ENCODE results near the gene OR7A5. TPM values are rescaled to one million over a fixed set of nuclear protein-coding genes. Genes with fewer than 3 reads are reported as not detected.
A peak's percentile ranks its signal among the peaks of the same experiment; 100 is the strongest.

The OR7A5 gene
- total RNA-seq (under 1 TPM in 1 of 2 donors, not detected in 1; 0.39 TPM), polyA plus RNA-seq (ENCODE audit: insufficient read length in 2 of 2) (under 1 TPM in 1 of 2 donors, not detected in 1; 0.11 TPM)
- long read RNA-seq, donor 1: 0 reads
- long read RNA-seq, donor 2: 0 reads
- long read RNA-seq, donor 3: 0 reads
- long read RNA-seq, donor 4: 0 reads

DNA sequence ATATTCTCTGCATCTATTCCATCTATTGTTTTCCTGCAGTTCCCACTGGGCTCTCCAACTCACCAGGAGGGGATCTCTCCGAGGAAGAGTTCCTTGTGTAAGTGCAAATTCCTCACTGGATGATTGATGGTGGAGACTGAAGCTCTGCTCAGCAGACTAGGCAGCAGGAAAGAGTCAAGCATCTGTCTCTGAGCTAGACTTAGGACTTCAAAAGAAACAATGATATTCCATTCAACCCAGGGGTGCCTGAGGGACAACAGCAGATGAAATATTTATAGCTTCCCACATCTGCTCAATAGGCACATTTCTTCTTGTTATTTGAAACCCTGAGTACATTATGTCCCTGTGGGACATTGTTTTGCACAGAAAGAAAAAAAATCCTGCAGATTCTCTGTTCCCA is at the start of gene OR7A5, which contains the start of gene OR7C1:
Gene OR7A5 (minus strand): TSS at position 175 of the 400 bp plus-strand sequence. CDS start 6,944 bp downstream, outside the sequence.
Gene OR7C1 (minus strand): TSS at position 175 of the 400 bp plus-strand sequence. CDS start 35,049 bp downstream, outside the sequence.
- Histone ChIP-seq H3K36me3 (ENCODE audit: control insufficient read depth, insufficient read depth, low read length) (no peaks in the 10 kb centered on the region), H3K4me3 (ENCODE audit: low read depth, low read length) (no peak within 1 kb of the TSS), H3K4me1 (ENCODE audit: control insufficient read depth, insufficient read depth, low read length) (no peaks in the 10 kb centered on the region), H3K9me3 (ENCODE audit: control insufficient read depth, insufficient read depth, low read length) (no peaks in the 10 kb centered on the region), H3K27me3 (ENCODE audit: control insufficient read depth, insufficient read depth, low read length) (no peaks in the 10 kb centered on the region), H3K27ac (ENCODE audit: low read depth, low read length) (no peak within 1 kb of the TSS)
- no CpG with 5 or more reads among the region's 1 CpG for WGBS (ENCODE audit: insufficient coverage)
- DNase-seq (ENCODE audit: low read depth in 4 of 6, low spot score in 6 of 6): peak in 2 of 6 donors; percentile 49 to 61

DNA sequence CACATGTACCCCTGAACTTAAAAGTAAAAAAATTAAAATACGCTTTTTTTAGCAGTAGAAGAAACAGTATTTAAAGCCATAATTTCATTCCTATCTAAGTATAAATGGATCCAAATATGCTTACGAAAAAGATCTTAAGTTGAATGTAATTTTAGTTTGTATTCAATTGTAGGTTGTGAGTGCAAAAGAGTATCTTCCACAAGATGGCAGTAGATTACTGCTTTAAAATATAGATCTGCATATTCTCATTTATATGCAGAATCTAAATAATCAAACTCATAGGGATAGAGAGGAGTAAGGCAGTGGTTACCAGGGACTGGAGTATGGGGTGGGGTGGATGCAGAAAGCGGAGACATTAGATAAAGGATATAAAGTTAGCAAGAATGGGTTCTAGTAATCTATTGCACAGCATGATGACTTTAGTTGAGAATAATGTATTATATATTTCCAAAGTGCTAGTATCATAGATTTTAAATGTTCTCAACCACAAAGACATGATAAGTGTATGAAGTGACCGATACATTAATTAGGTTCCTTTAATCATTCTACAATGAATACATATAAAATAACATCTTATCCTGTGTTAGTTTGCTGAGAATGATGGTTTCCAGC is 36.7 kb upstream of the OR7A5 start:
- peak in 4 of 6 donors; percentile 4 to 82 (median 26) for DNase-seq (ENCODE audit: low read depth in 4 of 6, low spot score in 6 of 6)
- WGBS (ENCODE audit: insufficient coverage): no CpG with 5 or more reads among the region's 4 CpGs

DNA sequence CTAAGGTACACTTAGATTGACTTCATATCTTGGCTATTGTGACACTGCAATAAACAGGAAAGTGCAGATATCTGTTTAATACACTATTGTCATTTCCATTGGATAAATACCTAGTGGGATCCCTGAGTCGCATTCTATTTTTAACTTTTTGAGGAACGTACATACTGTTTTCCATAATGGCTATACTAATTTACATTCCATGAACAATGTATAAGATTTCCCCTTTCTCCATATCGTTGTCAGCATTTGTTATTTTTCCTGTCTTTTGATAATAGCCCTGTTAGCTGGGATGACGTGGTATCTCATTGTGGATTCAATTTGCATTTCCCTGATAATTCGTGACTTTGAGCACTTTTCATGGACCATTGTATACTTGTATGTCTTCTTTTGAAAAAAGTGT is 33.5 kb upstream of the OR7A5 start:
- no peak overlapping the region for H3K27ac ChIP-seq (ENCODE audit: low read depth, low read length)
- 100% methylated on average over 2 of the region's 5 CpGs for WGBS (ENCODE audit: insufficient coverage)

More for the DNA sequence above, 36.7 kb upstream of the OR7A5 start:
- Histone ChIP-seq H3K4me3 (ENCODE audit: low read depth, low read length) (no peak overlapping the region), H3K27me3 (ENCODE audit: control insufficient read depth, insufficient read depth, low read length) (no peaks in the 10 kb centered on the region), H3K4me1 (ENCODE audit: control insufficient read depth, insufficient read depth, low read length) (no peaks in the 10 kb centered on the region), H3K36me3 (ENCODE audit: control insufficient read depth, insufficient read depth, low read length) (no peaks in the 10 kb centered on the region), H3K27ac (ENCODE audit: low read depth, low read length) (no peak overlapping the region), H3K9me3 (ENCODE audit: control insufficient read depth, insufficient read depth, low read length) (no peaks in the 10 kb centered on the region)

DNA sequence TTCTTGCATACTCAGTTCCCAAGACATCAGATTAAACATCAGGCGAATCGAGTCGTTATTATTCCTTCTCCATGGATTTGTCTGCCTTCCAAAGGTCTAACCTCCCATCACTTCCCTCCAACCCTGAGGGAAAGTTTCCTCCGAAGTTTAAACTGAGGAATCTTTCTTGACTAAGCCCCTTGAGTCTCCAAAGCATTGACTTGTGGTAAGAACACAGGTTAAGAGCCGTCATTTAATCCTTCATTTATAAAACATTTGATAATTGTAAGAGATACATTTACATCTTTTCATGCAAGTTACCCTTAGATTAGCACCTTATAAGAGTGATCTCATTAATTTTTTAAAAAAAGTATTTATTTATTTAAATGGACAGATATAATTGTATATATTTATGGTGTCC is 13.8 kb upstream of the OR7A5 start, which contains the start of gene OR7A10:
Gene OR7A10 (minus strand): TSS at position 101 of the 400 bp plus-strand sequence. CDS start 7,045 bp downstream, outside the sequence.
- no peak for DNase-seq (ENCODE audit: low read depth in 4 of 6, low spot score in 6 of 6)
- H3K4me1 ChIP-seq (ENCODE audit: control insufficient read depth, insufficient read depth, low read length): no peaks in the 10 kb centered on the region
- no peaks in the 10 kb centered on the region for H3K9me3 ChIP-seq (ENCODE audit: control insufficient read depth, insufficient read depth, low read length)
- H3K27ac ChIP-seq (ENCODE audit: low read depth, low read length): no peak within 1 kb of the TSS
- no peaks in the 10 kb centered on the region for H3K27me3 ChIP-seq (ENCODE audit: control insufficient read depth, insufficient read depth, low read length)
- no peak within 1 kb of the TSS for H3K4me3 ChIP-seq (ENCODE audit: low read depth, low read length)
- whole genome bisulfite sequencing (ENCODE audit: insufficient coverage): 90% methylated on average over 3 of the region's 5 CpGs
- H3K36me3 ChIP-seq (ENCODE audit: control insufficient read depth, insufficient read depth, low read length): no peaks in the 10 kb centered on the region

More for the DNA sequence above, 33.5 kb upstream of the OR7A5 start:
- Histone ChIP-seq H3K4me1 (ENCODE audit: control insufficient read depth, insufficient read depth, low read length) (no peaks in the 10 kb centered on the region), H3K27me3 (ENCODE audit: control insufficient read depth, insufficient read depth, low read length) (no peaks in the 10 kb centered on the region), H3K36me3 (ENCODE audit: control insufficient read depth, insufficient read depth, low read length) (no peaks in the 10 kb centered on the region), H3K9me3 (ENCODE audit: control insufficient read depth, insufficient read depth, low read length) (no peaks in the 10 kb centered on the region), H3K4me3 (ENCODE audit: low read depth, low read length) (no peak overlapping the region)
- DNase-seq (ENCODE audit: low read depth in 4 of 6, low spot score in 6 of 6): no peak

DNA sequence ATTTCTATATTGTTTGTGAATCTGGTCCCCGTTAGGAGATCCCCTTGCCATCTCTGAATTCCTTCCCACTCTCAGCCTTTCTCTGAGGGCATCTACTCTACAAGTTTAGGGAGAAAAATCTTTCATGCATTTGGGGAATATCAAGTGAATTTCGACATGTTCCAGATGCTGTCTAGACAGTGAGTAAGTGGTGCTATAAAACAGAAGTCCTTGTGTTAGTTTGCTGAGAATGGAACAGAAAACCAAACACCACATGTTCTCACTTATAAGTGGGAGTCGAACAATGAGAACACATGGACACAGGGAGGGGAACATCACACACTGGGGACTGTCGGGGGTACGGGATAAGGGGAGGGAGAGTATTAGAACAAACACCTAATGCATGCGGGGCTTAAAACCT is 8.6 kb upstream of the OR7A5 start:
- 50% methylated on average over 2 of the region's 6 CpGs for WGBS (ENCODE audit: insufficient coverage)

DNA sequence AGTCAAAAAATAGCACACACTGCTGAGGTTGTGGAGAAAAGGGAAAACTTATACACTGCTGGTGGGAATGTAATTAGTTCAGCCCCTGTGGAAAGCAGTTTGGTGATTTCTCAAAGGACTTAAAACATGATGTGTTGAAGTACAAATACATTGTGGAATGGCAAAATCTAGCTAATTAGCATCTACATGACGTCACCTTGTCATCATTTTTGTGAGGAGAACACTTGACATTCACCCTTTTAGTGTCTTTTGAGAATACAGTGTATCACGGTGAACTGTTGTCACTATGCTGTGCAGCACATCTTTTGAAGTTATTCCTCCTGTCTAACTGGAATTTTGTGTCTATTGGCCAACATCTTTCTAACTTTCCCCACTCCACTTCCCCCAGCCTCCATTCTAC is 8.2 kb upstream of the OR7A5 start:
- WGBS (ENCODE audit: insufficient coverage): 60% methylated on average over 1 of the region's 2 CpGs
- Histone ChIP-seq H3K27ac (ENCODE audit: low read depth, low read length) (no peak overlapping the region), H3K36me3 (ENCODE audit: control insufficient read depth, insufficient read depth, low read length) (no peaks in the 10 kb centered on the region), H3K27me3 (ENCODE audit: control insufficient read depth, insufficient read depth, low read length) (no peaks in the 10 kb centered on the region), H3K4me1 (ENCODE audit: control insufficient read depth, insufficient read depth, low read length) (no peaks in the 10 kb centered on the region), H3K9me3 (ENCODE audit: control insufficient read depth, insufficient read depth, low read length) (no peaks in the 10 kb centered on the region), H3K4me3 (ENCODE audit: low read depth, low read length) (no peak overlapping the region)
- peak in 1 of 6 donors; percentile 3 for DNase-seq (ENCODE audit: low read depth in 4 of 6, low spot score in 6 of 6)

More for the DNA sequence above, 8.6 kb upstream of the OR7A5 start:
- no peaks in the 10 kb centered on the region for H3K36me3 ChIP-seq (ENCODE audit: control insufficient read depth, insufficient read depth, low read length)
- H3K4me3 ChIP-seq (ENCODE audit: low read depth, low read length): no peak overlapping the region
- no peaks in the 10 kb centered on the region for H3K27me3 ChIP-seq (ENCODE audit: control insufficient read depth, insufficient read depth, low read length)
- H3K27ac ChIP-seq (ENCODE audit: low read depth, low read length): no peak overlapping the region
- DNase-seq (ENCODE audit: low read depth in 4 of 6, low spot score in 6 of 6): no peak
- H3K4me1 ChIP-seq (ENCODE audit: control insufficient read depth, insufficient read depth, low read length): no peaks in the 10 kb centered on the region
- no peaks in the 10 kb centered on the region for H3K9me3 ChIP-seq (ENCODE audit: control insufficient read depth, insufficient read depth, low read length)

DNA sequence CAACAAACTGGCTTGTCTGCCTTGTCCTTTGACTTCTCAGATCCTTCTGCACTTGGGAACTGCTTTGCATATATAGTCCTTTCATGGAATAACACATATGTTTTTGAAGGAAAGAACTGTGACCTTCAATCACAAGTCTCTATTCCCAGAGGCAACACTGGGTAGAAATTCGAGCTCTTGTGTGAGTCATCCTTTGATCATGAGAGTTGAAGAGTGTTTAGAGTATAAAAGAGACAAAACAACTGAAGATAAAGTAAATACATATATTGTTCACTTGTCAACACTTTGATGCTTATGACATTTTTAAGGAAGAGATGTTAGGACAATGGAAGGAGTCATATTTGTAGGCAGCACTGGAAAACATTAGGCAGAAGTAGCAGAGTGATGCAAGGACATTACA is 5.2 kb upstream of the OR7A5 start:
- no peak overlapping the region for H3K4me3 ChIP-seq (ENCODE audit: low read depth, low read length)
- H3K9me3 ChIP-seq (ENCODE audit: control insufficient read depth, insufficient read depth, low read length): no peaks in the 10 kb centered on the region
- DNase-seq (ENCODE audit: low read depth in 4 of 6, low spot score in 6 of 6): no peak
- no CpG with 5 or more reads among the region's 1 CpG for WGBS (ENCODE audit: insufficient coverage)
- H3K27ac ChIP-seq (ENCODE audit: low read depth, low read length): no peak overlapping the region
- no peaks in the 10 kb centered on the region for H3K27me3 ChIP-seq (ENCODE audit: control insufficient read depth, insufficient read depth, low read length)
- no peaks in the 10 kb centered on the region for H3K4me1 ChIP-seq (ENCODE audit: control insufficient read depth, insufficient read depth, low read length)
- no peaks in the 10 kb centered on the region for H3K36me3 ChIP-seq (ENCODE audit: control insufficient read depth, insufficient read depth, low read length)

DNA sequence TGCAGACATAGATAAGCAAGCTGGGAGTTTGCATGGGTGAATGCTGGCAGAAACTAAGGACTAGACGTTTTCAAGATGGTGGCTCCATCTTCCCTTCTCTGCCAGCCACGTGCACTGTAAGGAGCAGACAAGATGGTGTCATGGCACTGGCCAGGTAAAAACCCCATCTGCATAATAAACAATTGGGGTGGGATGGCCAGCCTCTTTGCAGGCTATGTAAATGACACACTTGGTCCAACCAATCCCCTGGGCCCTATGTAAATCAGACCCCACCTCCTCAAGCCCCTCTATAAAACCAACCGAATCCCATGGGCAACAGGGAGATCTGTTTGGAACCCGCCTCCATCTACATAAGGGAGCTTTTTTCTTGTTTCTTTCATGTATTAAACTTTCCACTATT is 2.4 kb upstream of the OR7A5 start:
- Histone ChIP-seq H3K9me3 (ENCODE audit: control insufficient read depth, insufficient read depth, low read length) (no peaks in the 10 kb centered on the region), H3K4me1 (ENCODE audit: control insufficient read depth, insufficient read depth, low read length) (no peaks in the 10 kb centered on the region), H3K27me3 (ENCODE audit: control insufficient read depth, insufficient read depth, low read length) (no peaks in the 10 kb centered on the region), H3K36me3 (ENCODE audit: control insufficient read depth, insufficient read depth, low read length) (no peaks in the 10 kb centered on the region), H3K27ac (ENCODE audit: low read depth, low read length) (no peak overlapping the region), H3K4me3 (ENCODE audit: low read depth, low read length) (no peak overlapping the region)
- no peak for DNase-seq (ENCODE audit: low read depth in 4 of 6, low spot score in 6 of 6)
- WGBS (ENCODE audit: insufficient coverage): 83% methylated on average over 2 of the region's 4 CpGs

DNA sequence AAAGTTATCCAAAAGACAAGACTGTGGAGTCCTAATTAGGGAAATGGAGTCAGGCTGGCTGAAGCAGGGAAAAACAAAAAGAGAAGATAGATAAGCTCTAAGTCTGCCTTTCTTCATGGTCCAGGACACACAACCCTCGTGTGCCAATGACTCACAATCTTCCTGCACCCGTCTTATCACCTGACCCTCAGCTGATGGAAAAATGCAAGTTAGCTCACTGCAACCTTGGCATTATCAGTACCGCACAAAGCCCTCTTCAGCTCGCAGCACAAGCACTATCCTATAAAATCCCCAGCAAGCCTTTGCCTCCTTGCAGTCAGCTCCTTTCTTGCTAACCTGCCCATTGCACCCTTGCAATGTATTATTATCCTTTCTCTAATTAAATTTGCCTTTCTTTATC is 4.3 kb downstream of the OR7A5 start:
- Histone ChIP-seq H3K27me3 (ENCODE audit: control insufficient read depth, insufficient read depth, low read length) (no peaks in the 10 kb centered on the region), H3K4me3 (ENCODE audit: low read depth, low read length) (no peak overlapping the region), H3K9me3 (ENCODE audit: control insufficient read depth, insufficient read depth, low read length) (no peaks in the 10 kb centered on the region), H3K4me1 (ENCODE audit: control insufficient read depth, insufficient read depth, low read length) (no peaks in the 10 kb centered on the region), H3K36me3 (ENCODE audit: control insufficient read depth, insufficient read depth, low read length) (no peaks in the 10 kb centered on the region), H3K27ac (ENCODE audit: low read depth, low read length) (no peak overlapping the region)
- DNase-seq (ENCODE audit: low read depth in 4 of 6, low spot score in 6 of 6): no peak
- 75% methylated on average over 4 of the region's 4 CpGs for WGBS (ENCODE audit: insufficient coverage)

DNA sequence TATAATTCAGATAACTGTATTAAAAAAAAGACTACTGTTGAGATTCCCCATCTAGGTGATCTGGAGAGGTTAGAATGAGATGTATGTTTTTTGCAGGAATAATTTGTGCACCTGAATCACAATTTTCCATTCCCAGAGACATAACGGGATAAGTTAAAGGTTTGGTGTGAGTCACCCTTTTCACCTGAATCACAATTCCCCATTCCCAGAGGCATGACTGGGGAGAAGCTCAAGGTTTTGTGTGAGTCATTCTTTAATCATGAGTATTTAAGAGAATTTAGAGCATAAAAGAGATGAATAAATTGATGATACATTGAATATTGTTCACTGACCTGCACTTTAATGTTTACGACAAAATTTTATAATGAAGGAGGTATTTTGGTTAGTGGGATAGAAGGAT is 9.0 kb downstream of the OR7A5 start:
- no peaks in the 10 kb centered on the region for H3K36me3 ChIP-seq (ENCODE audit: control insufficient read depth, insufficient read depth, low read length)
- no peak for DNase-seq (ENCODE audit: low read depth in 4 of 6, low spot score in 6 of 6)
- H3K9me3 ChIP-seq (ENCODE audit: control insufficient read depth, insufficient read depth, low read length): no peaks in the 10 kb centered on the region
- WGBS (ENCODE audit: insufficient coverage): 80% methylated on average over 1 of the region's 2 CpGs
- no peak overlapping the region for H3K4me3 ChIP-seq (ENCODE audit: low read depth, low read length)
- no peak overlapping the region for H3K27ac ChIP-seq (ENCODE audit: low read depth, low read length)
- no peaks in the 10 kb centered on the region for H3K4me1 ChIP-seq (ENCODE audit: control insufficient read depth, insufficient read depth, low read length)
- H3K27me3 ChIP-seq (ENCODE audit: control insufficient read depth, insufficient read depth, low read length): no peaks in the 10 kb centered on the region

All from spinal cord (tissue), 10 donors.